ENCODE data around the gene FBN1.

GRCh38 chr15:48565560-48566482 lies 79.7 kb downstream of the FBN1 start:
- TF ChIP-seq CTCF (IDR thresholded peaks at IDR 0.05) (no peak), POLR2AphosphoS5 (IDR thresholded peaks at IDR 0.05) (no peak), POLR2A (IDR thresholded peaks at IDR 0.05) (no peak)
